Omental fat pad (tissue), 4 donors: Measurements from ENCODE around the gene ELP1. TPM values are rescaled to one million over a fixed set of nuclear protein-coding genes. Genes with fewer than 3 reads are reported as not detected.
"Not testable (repeated sequence)": the region's sequence is repeated elsewhere in the genome, so short reads cannot be mapped to it uniquely, and the experiment has no call there.

Experiments used
- ATAC-seq: fragments of 150-250 bp; one replicate; pipeline ENCODE4 v1.9.1; 2016; ENCODE audit warnings: mild to moderate bottlenecking, moderate library complexity; ENCODE audit not compliant: low FRiP score
- DNase-seq: peaks from one replicate; pipeline ENCODE4 v3.0.0-alpha.2; 2019; ENCODE audit warnings: low spot score
- total RNA-seq, 4 donors: library from RNA; depleted of rRNA; stranded (reverse); fragments of >200 nt; gene quantifications; one replicate each; pipeline ENCODE4 v1.1.0, GENCODE V29; 2016
- TF ChIP-seq, protein P1 (sequence below), 3 donors: fragments of 450-650 bp; IDR thresholded peaks; one replicate each; pipeline ENCODE4 v1.5.1; 2016 to 2017; ENCODE audit warnings: antibody characterized with exemption in 3 of 3, mild to moderate bottlenecking in 3 of 3, moderate library complexity in 2 of 3

ELP1 gene
- total RNA-seq, 4 donors from 2014 or later: 16.0 to 24.9 (median 18.7) TPM

DNA sequence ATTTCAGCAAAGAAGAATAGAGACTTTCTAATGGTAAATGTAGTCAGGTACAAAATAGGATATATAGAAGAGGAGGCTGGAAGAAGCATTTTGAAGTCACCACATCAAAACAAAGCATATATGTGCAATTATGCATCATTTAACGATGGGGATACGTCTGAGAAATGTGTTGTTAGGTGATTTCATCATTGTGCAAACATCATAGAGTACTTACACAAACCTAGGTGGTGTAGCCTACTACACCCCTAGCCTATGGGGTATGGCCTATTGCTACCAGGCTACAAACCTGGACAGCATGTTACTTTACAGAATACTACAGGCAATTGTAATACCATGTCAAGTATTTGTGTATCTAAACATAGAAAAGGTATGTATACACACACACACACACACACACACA, 28.4 kb downstream of the ELP1 start:
- DNase-seq (no peak), ATAC-seq (no peak)
- TF ChIP-seq, protein P1, sequence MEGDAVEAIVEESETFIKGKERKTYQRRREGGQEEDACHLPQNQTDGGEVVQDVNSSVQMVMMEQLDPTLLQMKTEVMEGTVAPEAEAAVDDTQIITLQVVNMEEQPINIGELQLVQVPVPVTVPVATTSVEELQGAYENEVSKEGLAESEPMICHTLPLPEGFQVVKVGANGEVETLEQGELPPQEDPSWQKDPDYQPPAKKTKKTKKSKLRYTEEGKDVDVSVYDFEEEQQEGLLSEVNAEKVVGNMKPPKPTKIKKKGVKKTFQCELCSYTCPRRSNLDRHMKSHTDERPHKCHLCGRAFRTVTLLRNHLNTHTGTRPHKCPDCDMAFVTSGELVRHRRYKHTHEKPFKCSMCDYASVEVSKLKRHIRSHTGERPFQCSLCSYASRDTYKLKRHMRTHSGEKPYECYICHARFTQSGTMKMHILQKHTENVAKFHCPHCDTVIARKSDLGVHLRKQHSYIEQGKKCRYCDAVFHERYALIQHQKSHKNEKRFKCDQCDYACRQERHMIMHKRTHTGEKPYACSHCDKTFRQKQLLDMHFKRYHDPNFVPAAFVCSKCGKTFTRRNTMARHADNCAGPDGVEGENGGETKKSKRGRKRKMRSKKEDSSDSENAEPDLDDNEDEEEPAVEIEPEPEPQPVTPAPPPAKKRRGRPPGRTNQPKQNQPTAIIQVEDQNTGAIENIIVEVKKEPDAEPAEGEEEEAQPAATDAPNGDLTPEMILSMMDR (IDR thresholded peaks at IDR 0.05): no peak

DNA sequence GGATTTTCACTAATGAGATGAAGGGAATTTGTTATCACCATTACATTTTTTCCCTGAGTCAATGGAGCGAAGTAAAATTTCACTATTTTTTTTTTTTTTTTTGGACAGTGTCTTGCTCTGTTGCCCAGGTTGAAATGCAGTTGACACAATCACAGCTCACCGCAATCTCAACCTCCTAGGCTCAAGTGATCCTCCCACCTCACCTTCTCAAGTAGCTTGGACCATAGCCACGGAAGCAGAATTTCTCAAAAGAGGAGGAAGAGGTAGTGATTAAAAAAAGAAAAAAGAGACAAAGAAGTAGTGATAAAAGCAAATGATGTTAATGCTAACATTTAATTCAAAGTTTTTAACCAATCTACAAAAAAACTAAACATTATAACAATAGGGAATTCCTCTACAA, 29.8 kb downstream of the ELP1 start:
- no peak for DNase-seq
- no peak for ATAC-seq
- TF ChIP-seq, protein P1 (IDR thresholded peaks at IDR 0.05): no peak

DNA sequence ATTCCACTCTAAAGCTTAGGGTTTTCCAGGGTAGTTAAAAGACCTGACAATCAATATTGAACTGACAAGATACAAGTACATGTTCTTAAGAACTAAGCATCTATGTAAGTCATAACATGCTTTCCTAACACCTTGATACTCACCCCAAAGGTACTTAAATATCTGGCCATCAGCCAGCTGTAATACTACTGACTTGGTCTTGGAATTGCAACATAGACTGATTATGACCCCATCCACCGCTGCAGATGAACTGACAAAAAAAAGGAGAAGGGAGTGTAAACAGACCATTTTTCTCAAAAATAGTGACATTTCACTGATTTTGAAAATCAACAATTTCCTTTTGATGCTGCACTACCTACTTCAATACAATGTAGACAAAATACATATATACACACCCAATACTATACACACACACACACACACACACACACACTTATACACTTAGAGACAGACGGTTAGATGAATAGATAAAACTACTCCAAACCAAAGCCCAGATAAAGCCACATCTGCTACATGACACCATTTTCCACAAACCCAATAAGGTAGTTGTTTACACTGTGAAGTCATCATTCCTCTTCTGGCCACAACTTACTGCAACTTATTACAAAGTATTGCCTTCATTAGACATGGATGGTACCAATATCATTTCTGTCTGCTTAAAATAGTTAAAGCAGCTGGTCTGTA, 30.4 kb downstream of the ELP1 start:
- ATAC-seq (no peak), DNase-seq (no peak)
- TF ChIP-seq, protein P1 (IDR thresholded peaks at IDR 0.05): no peak

DNA sequence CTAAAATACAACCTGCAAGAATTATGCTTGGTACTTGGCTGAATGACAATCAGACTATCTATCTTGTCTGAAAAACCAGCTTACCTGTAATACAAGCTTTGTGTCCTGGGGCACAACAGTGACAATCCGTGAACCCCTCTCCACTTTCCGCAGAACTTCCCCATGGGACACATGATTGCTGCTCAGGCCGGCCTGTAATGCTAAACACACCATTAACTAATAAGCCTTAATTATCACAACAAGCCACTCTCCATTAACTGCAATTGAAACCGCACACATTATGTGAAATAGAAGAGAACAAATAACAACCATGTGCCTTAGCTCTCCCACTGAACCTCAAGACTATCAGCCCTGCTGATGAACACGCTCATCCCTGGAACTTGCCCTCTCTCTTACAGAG, 33.7 kb downstream of the ELP1 start:
- DNase-seq (no peak), ATAC-seq (no peak)
- TF ChIP-seq, protein P1 (IDR thresholded peaks at IDR 0.05): no peak

DNA sequence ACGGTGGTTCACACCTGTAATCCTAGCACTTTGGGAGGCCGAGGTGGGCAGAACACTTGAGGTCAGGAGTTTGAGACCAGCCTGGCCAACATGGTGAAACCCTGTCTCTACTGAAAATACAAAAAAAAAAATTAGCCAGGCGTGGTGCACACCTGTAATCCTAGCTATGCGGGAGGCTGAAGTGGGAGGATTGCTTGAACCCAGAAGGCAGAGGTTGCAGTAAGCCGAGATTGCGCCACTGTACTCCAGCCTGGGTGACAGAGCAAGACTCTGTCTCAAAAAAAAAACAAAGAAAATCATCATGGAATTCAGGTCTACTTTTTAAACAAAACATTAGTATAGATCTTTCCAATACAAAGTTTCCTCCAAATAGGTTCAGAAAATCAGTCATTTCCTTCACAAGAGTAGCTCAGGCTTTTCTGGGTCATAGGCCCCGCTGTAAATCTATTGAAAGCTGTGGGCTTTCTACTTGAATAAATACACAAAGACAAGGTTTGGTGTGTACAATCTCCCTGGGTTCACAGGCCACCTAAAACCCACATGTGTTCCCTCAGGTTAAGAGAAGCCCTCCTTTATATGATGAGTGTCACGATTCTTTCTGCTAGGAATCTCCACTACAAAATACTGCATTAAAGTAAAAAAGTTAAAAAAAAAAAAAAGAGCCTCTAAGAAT, 34.8 kb downstream of the ELP1 start:
- not testable (repeated sequence) for DNase-seq, ATAC-seq

DNA sequence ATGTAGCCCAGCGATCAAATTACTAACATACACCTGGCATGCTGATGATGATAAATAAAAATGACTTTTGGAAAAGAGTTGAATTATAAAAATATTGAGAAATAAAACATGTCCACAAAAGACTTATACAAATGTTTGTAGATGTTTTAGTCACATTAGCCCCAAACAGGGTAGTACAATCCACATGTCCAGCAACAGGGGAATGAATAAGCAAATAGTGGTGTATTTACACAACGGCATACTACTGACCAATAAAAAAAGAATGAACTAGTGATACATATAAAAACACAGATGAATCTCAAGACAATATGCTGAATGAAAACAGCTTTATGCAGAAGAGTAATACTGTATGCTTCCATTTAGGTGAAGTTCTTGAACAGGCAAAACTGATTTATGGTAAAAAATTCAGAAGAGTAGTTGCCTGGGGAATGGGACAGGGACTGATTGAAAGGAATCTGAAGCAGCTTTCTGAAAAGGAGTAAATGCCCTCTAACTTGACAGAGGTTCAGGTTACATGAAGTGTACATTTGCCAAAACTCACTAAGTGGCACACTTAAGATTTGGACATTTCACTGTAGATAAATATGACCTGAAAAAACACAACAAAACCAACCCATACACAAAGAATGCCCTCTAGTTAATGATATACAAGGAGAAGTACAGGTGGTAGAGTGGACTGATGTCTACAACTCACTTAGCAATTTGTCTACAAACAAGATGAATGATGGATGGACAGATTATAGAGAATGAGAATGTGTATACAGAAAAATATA, 36.4 kb downstream of the ELP1 start:
- DNase-seq (no peak), ATAC-seq (no peak)
- TF ChIP-seq, protein P1 (IDR thresholded peaks at IDR 0.05): no peak

DNA sequence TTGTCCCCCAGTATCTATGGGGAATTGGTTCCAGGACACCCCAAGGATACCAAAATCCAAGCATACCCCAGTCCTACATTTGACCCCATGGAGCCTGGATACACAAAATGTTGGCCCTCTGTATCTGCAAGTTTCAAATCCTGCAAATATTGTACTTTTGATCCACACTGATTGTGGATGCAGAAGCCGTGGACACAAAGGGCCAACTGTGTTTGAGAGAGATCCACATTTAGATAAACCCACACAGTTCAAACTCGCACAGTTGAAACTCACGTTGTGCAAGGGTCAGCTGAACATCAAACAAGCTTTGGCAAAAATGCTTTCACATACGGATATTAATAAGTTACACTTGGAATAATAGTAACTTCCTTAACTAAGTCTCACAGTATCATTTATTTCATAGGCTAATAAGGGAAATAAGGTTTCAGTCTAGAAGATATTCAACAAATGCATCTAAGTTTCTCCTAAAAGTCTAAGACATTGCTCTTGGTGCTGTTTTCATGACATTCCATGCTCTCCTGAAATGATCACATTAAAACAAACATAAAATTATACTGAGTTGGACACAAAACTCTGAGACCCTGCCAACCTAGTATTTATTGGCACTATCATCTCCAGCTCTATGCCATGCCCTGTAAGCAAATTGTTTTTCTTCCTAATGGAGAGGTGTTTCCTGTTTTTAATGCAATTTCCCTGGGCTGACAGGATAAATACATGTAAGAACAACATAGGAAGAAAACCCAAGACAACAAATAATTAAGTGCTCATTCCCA, 39.5 kb downstream of the ELP1 start:
- no peak for ATAC-seq
- no peak for DNase-seq
- TF ChIP-seq, protein P1 (IDR thresholded peaks at IDR 0.05): no peak
